Large intestine (tissue), 12 donors: Measurements from ENCODE around the gene HSPB7. TPM values are rescaled to one million over a fixed set of nuclear protein-coding genes. Genes with fewer than 3 reads are reported as not detected.
"Not testable (repeated sequence)": the region's sequence is repeated elsewhere in the genome, so short reads cannot be mapped to it uniquely, and the experiment has no call there.

Source experiments
- DNase-seq, 2 donors: peaks; one replicate each; pipeline versions ENCODE4 v3.0.0 to v3.0.0-alpha.2; 2013
- H3K27ac ChIP-seq: one replicate; pipeline ENCODE4 v1.5.1; 2013; ENCODE audit warnings: low read length
- H3K27me3 ChIP-seq: 2 replicates; pipeline ENCODE4 v1.6.1; 2013; ENCODE audit warnings: low read length; ENCODE audit not compliant: control insufficient read depth, insufficient read depth
- H3K36me3 ChIP-seq: 2 replicates; pipeline ENCODE4 v1.6.1; 2013; ENCODE audit warnings: low read length; ENCODE audit not compliant: control insufficient read depth, insufficient read depth
- H3K4me1 ChIP-seq: one replicate; pipeline ENCODE4 v1.6.1; 2013; ENCODE audit warnings: low read length; ENCODE audit not compliant: control insufficient read depth, insufficient read depth
- H3K4me3 ChIP-seq: one replicate; pipeline ENCODE4 v1.5.1; 2013; ENCODE audit warnings: low read length
- H3K9me3 ChIP-seq: one replicate; pipeline ENCODE4 v1.6.1; 2013; ENCODE audit warnings: mild to moderate bottlenecking, low read depth, low read length, moderate library complexity; ENCODE audit not compliant: control insufficient read depth
- WGBS: methylation state at CpG from one replicate; pipeline ENCODE4 v1.1.5; 2013; ENCODE audit warnings: low lambda C conversion rate; ENCODE audit not compliant: insufficient coverage; 5-methylcytosine and 5-hydroxymethylcytosine counted together
- long read RNA-seq, 11 donors: transcript quantifications; one replicate each; lab custom pipeline, GENCODE V29; 2026
- polyA plus RNA-seq: library from polyadenylated mRNA; unstranded; fragments of 120-200 nt; gene quantifications from one replicate; pipeline ENCODE4 v1.2.1, GENCODE V29; 2013

Gene HSPB7
- 13.2 TPM for polyA plus RNA-seq
- long read RNA-seq, donor 1, partial matches to known transcripts: 0 of 1 reads
- long read RNA-seq, donor 1, other reads (novel, unspliced or antisense): 0 of 1 reads
- long read RNA-seq, donor 2, partial matches to known transcripts: 0 of 3 reads
- long read RNA-seq, donor 2, other reads (novel, unspliced or antisense): 0 of 3 reads
- long read RNA-seq, donor 3: 0 reads
- long read RNA-seq, donor 4, partial matches to known transcripts: 0 of 1 reads
- long read RNA-seq, donor 4, other reads (novel, unspliced or antisense): 0 of 1 reads
- long read RNA-seq, donor 5, partial matches to known transcripts: 0 of 2 reads
- long read RNA-seq, donor 5, other reads (novel, unspliced or antisense): 0 of 2 reads
- long read RNA-seq, donor 6, partial matches to known transcripts: 0 of 3 reads
- long read RNA-seq, donor 6, other reads (novel, unspliced or antisense): 0 of 3 reads
- long read RNA-seq, donor 7, partial matches to known transcripts: 0 of 6 reads
- long read RNA-seq, donor 7, other reads (novel, unspliced or antisense): 0 of 6 reads
- long read RNA-seq, donor 8, partial matches to known transcripts: 0 of 5 reads
- long read RNA-seq, donor 8, other reads (novel, unspliced or antisense): 0 of 5 reads
- long read RNA-seq, donor 9, partial matches to known transcripts: 0 of 6 reads
- long read RNA-seq, donor 9, other reads (novel, unspliced or antisense): 0 of 6 reads
- long read RNA-seq, donor 10, partial matches to known transcripts: 0 of 6 reads
- long read RNA-seq, donor 10, other reads (novel, unspliced or antisense): 0 of 6 reads
- long read RNA-seq, donor 11, partial matches to known transcripts: 0 of 2 reads
- long read RNA-seq, donor 11, other reads (novel, unspliced or antisense): 0 of 2 reads

DNA sequence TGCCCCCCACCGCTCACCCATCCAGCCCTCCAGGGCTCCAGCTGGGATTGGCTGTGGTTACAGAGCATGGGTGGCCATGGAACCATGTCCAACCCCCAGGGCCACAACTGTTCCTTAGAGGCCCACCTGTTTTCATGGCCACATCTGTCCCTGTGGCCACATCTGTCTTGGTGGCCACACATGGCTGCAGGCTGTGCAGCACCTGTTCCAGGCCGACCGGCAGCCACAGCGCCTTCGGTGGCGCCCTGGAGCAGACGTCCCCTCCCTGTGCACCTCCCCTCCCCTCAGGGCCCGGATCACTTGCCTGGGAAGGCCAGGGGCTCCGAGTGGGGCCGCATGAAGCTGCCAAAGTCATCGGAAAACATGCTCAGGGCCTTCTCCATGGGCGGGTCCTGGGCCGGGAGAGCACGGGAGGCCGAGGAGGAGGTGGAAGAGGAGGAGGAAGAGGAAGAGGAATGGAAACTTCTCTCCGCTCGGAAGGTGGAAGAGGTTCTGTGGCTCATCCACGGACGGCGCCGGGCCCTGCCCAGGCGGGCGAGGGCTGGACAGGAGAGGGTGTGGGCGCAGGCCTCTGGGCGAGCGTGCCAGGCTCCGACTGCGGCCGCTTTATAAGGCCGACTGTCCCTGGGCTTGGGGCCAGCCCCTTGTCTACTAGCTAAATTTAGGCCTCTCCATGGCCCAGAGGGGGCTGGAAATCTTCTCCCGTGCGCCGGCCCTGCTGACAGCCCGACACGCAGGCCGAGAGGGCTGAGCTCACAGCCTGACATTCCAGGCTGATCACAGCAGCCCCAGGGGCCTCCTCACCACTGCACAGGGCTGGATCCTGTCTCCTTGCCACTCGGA is at the start of gene HSPB7:
HSPB7 (minus strand) TSS at position 583 of the 843 bp plus-strand sequence; CDS start at position 503, 80 bp downstream.
- peaks cover 9% of the 10 kb centered on the region for H3K9me3 ChIP-seq
- H3K27ac ChIP-seq: peak within 1 kb of the TSS; percentile 89
- H3K36me3 ChIP-seq: no peaks in the 10 kb centered on the region
- H3K27me3 ChIP-seq: no peaks in the 10 kb centered on the region
- DNase-seq: peak; percentile 50 to 54
- H3K4me1 ChIP-seq: peaks cover 33% of the 10 kb centered on the region
- no CpG with 5 or more reads among the region's 37 CpGs for whole genome bisulfite sequencing
- peak within 1 kb of the TSS; percentile 19 for H3K4me3 ChIP-seq

DNA sequence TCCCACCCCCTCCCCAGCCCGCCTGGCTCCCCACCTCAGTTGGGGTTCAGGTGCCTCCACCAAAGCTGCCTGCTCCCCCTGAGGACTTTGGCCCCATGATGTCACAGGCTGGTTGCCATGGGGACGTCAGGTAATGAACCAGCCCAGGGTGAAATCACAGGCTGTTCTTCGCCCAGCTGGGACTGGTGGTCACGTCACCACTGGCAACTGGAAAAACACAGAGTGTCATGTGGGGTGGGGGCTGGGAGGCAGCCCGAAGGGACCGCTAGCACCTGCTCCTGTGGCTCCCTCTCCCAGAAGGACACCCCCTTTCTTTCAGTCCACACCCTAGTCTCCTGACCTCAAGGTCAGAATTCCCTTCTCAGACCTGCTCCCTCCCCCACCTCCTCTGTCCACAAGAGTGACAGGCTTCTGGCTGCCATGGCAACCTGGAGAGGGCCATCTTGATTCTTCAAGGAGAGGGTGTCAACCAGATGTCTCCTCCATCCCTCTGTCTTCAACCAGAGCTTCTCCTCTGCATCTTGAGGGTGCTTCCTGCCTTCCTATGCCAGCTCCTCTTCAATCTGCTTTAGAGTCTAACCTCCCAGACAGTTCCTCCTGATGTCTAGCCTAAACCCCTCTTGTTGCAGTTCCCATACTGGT is 49.4 kb upstream of the HSPB7 start:
- Histone ChIP-seq H3K36me3 (no peaks in the 10 kb centered on the region), H3K9me3 (no peaks in the 10 kb centered on the region), H3K27me3 (no peaks in the 10 kb centered on the region), H3K4me3 (no peak overlapping the region), H3K27ac (peak overlapping the region; percentile 67), H3K4me1 (peaks cover 38% of the 10 kb centered on the region)
- WGBS: no CpG with 5 or more reads among the region's 6 CpGs
- DNase-seq: peak; percentile 96 to 99

DNA sequence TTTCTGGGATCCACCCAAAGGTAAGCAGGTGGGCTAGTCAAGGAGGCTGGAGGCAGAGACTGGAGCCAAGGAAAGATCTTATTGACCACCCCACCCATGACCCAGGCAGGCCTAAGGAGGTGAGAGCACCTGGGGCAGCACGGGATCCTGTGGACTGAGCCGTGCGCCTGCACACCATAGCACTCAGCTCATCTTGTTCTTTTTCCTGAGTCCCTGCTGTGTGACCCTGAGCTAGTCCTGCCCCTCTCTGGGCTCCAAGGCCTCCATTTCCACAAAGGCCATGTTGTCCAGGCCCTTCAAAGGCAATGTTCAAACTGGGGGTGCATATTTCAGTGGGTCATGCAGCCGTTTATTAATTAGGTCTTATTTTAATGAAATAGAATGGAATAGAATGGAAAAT is 48.4 kb upstream of the HSPB7 start:
- Histone ChIP-seq H3K27me3 (no peaks in the 10 kb centered on the region), H3K4me3 (no peak overlapping the region), H3K9me3 (no peaks in the 10 kb centered on the region), H3K4me1 (peaks cover 41% of the 10 kb centered on the region), H3K27ac (peak overlapping the region; percentile 41), H3K36me3 (no peaks in the 10 kb centered on the region)
- DNase-seq: no peak
- no CpG with 5 or more reads among the region's 4 CpGs for WGBS

DNA sequence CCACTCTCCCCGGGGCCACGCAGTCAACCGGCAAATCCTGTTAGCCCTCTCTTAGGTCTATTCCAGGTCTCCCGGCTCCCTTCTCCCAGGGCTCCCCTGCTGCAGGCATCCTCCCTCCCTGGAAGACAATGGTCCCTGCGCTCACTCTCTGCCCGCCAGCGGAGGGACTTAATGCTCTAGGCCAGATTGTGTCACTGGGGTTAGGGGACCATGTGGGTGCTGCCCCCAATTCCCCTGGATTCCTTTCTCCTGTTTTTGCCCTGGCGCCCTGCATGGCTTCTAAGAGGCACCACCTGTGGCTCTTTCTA is 47.4 kb upstream of the HSPB7 start:
- WGBS: no CpG with 5 or more reads among the region's 8 CpGs
- Histone ChIP-seq H3K4me1 (peaks cover 48% of the 10 kb centered on the region), H3K27me3 (no peaks in the 10 kb centered on the region), H3K9me3 (no peaks in the 10 kb centered on the region), H3K36me3 (no peaks in the 10 kb centered on the region), H3K27ac (no peak overlapping the region), H3K4me3 (no peak overlapping the region)
- no peak for DNase-seq

DNA sequence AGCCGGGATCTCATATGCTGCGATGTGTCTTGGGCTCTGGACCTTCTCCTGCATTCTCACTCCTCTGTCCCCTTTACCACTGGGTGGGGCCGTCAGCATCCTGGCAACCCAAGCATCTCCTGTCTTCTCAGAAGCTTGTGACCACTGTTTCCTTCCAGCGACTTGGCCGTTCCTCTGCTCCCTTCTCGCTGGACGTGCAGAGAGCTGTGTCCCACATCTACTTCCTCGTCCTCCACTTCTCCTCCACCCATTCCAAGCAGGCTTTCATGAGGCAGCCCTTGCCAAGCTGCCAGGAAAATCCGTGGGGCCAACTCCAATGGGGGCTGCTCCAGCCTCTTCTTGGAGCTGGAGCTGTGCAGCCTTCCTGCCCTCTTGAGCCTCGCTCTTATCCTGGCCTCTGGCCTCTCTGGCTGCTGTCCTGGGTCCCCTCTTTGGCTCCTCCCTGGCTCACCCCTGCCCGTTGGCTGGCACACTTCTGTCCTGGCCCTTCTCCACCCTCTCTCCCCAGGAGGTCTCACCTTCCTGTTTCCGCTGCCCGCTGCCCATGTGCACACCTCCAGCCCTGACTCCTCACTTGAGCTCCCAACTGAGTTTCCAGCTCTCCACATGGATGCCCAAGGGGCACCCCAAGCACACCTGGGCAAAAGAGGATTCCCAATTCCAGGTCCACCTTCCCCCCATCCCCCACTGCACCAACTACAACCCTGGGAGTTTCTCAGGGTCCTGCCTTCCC is 46.9 kb upstream of the HSPB7 start:
- peaks cover 48% of the 10 kb centered on the region for H3K4me1 ChIP-seq
- no peaks in the 10 kb centered on the region for H3K36me3 ChIP-seq
- WGBS: no CpG with 5 or more reads among the region's 13 CpGs
- H3K9me3 ChIP-seq: no peaks in the 10 kb centered on the region
- H3K4me3 ChIP-seq: no peak overlapping the region
- DNase-seq: no peak
- H3K27me3 ChIP-seq: no peaks in the 10 kb centered on the region
- H3K27ac ChIP-seq: no peak overlapping the region

DNA sequence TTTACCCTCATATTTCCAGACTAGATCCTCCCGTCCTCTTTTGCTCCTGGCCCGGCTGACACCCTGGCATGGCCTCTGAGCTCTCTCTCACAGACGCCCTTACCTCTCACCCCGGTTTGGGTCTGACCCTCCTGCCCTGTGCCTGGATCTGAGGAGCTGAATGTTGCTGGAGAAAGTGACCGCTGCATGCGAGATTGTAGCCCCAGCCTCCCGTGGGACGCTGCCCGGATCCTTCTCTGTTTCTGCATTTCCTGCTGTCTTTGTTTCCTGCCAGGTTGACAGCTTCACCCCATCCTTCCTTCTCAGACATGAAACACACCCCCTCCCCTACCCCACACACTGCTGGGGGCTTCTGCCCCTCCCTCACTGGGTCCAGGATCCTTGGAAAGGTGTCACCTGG is 46.1 kb upstream of the HSPB7 start:
- no CpG with 5 or more reads among the region's 9 CpGs for WGBS
- DNase-seq: no peak
- no peaks in the 10 kb centered on the region for H3K36me3 ChIP-seq
- H3K4me3 ChIP-seq: no peak overlapping the region
- peaks cover 48% of the 10 kb centered on the region for H3K4me1 ChIP-seq
- no peaks in the 10 kb centered on the region for H3K27me3 ChIP-seq
- no peaks in the 10 kb centered on the region for H3K9me3 ChIP-seq
- no peak overlapping the region for H3K27ac ChIP-seq

DNA sequence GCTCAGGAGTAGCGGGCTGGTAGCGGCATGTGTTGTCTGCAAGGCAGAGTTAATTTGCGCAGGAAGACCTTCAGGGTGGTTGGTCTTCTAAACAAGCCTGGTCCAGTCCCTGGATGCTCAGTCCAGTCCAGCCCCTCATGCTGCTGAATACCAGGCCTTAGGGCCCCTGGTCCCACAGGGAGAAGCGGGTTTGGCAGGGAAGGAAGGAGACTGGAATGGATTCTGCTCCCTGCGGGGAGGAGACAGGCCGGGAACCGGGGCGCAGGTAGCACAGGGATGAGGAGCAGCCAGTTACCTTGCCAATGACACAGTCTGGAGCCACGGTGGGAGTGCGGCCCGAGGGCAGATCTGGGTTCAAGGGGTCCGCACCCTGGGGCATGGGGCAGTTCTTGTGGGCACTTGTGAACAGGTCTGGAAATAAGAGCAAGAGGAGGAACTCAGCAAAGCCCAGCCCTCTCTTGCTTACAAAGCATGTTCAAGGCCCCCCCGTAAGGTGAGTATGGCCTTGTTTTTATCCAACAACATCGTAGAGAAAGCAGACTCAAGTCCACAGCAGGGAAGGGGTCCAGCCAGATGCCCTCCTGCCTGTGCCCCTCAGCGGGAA is 45.5 kb upstream of the HSPB7 start:
- WGBS: no CpG with 5 or more reads among the region's 15 CpGs
- Histone ChIP-seq H3K4me1 (peaks cover 48% of the 10 kb centered on the region), H3K9me3 (no peaks in the 10 kb centered on the region), H3K27me3 (no peaks in the 10 kb centered on the region), H3K4me3 (no peak overlapping the region), H3K27ac (no peak overlapping the region), H3K36me3 (no peaks in the 10 kb centered on the region)
- no peak for DNase-seq

GRCh38 chr1:16062687-16063075 is 44.8 kb upstream of the HSPB7 start:
- not testable (repeated sequence) for DNase-seq, H3K9me3 ChIP-seq, H3K4me3 ChIP-seq, H3K36me3 ChIP-seq, H3K27me3 ChIP-seq, H3K27ac ChIP-seq
- H3K4me1 ChIP-seq: peaks cover 41% of the 10 kb centered on the region
- WGBS: no CpG with 5 or more reads among the region's 9 CpGs

- not testable (repeated sequence) for H3K9me3 ChIP-seq, H3K4me3 ChIP-seq, H3K27ac ChIP-seq, DNase-seq, H3K27me3 ChIP-seq, H3K36me3 ChIP-seq
- peaks cover 36% of the 10 kb centered on the region for H3K4me1 ChIP-seq
- no CpG with 5 or more reads among the region's 18 CpGs for WGBS
Measured at GRCh38 chr1:16061989-16062686, 44.3 kb upstream of the HSPB7 start.
